ENCODE results near the gene FBXO10. TPM values are rescaled to one million over a fixed set of nuclear protein-coding genes. Genes with fewer than 3 reads are reported as not detected.

The FBXO10 gene
- total and polyA plus RNA-seq, 10 of the 15 experiments (the other 5 are each of a cell fraction or from before 2014, with no cell fraction given) = 1.6 to 17.2 (median 9.6) TPM

GRCh38 chr9:37596504-37596903 is 20.3 kb upstream of the FBXO10 start:
- 0% methylated on average over 2 of the region's 2 CpGs for WGBS (ENCODE audit: insufficient coverage, insufficient replicate concordance, low lambda C conversion rate, missing lambda C conversion rate)
- H3K27ac ChIP-seq (ENCODE audit: control insufficient read depth, insufficient read depth) = no peak overlapping the region
- no peaks in the 10 kb centered on the region for H4K20me1 ChIP-seq (ENCODE audit: control insufficient read depth, insufficient read depth)
- ATAC-seq (no peak), DNase-seq (ENCODE audit: low read depth, low spot score) (no peak), FAIRE-seq (no peak)
- no peaks in the 10 kb centered on the region for H3K4me1 ChIP-seq (ENCODE audit: control insufficient read depth, insufficient read depth, low read length)
- peaks cover 14% of the 10 kb centered on the region for H3K79me2 ChIP-seq (ENCODE audit: control insufficient read depth, insufficient read depth, low read length)
- SMC1A ChIA-PET (ENCODE audit: uncharacterized antibody, unreplicated experiment) = interaction anchor here (1.0 to 1.2 kb wide), 3 partner anchors 19 to 492 kb away, joined by 3 read pairs; no protein-coding TSS in a partner anchor
- CTCF ChIA-PET = interaction anchor here (0.7 to 3.3 kb wide), 4 partner anchors 13 to 133 kb away, joined by 3 to 6 read pairs (median 4); no protein-coding TSS in a partner anchor
- no peak for TF ChIP-seq HDAC2 (IDR thresholded peaks at IDR 0.05)
- TF ChIP-seq SMAD5 (IDR thresholded peaks at IDR 0.05; ENCODE audit: low read depth) = no peak
- TF ChIP-seq SIN3A (IDR thresholded peaks at IDR 0.05; ENCODE audit: low read depth, low read length) = no peak
- TF ChIP-seq MEF2B (IDR thresholded peaks at IDR 0.05; ENCODE audit: partially characterized antibody, poor library complexity, severe bottlenecking) = no peak
- TF ChIP-seq NR2F1 (conservative IDR thresholded peaks at IDR 0.05) = no peak
- TF ChIP-seq CEBPZ (IDR thresholded peaks at IDR 0.05; ENCODE audit: low read depth, low read length) = no peak
- no peak for TF ChIP-seq RELA (IDR thresholded peaks at IDR 0.05; ENCODE audit: borderline replicate concordance, partially characterized antibody)
- no peak for TF ChIP-seq PKNOX1 (IDR thresholded peaks at IDR 0.05)
- no peak for TF ChIP-seq KDM1A (IDR thresholded peaks at IDR 0.05; ENCODE audit: borderline replicate concordance)
- no peak for TF ChIP-seq FOXK2 (IDR thresholded peaks at IDR 0.05)
- no peak for TF ChIP-seq PML (IDR thresholded peaks at IDR 0.05; ENCODE audit: low read length)
- no TSS peak for BruUV-seq (replicated peaks)
- no peak overlapping the region for H3K4me3 ChIP-seq
- H3K36me3 ChIP-seq (ENCODE audit: control insufficient read depth in 2 of 2, insufficient read depth in 2 of 2, low read length in 1 of 2) = no peaks in the 10 kb centered on the region
- POLR2A ChIA-PET = interaction anchor here (0.6 to 1.3 kb wide), 3 partner anchors 22 to 766 kb away, joined by 3 to 5 read pairs (median 4); no protein-coding TSS in a partner anchor
- H2AFZ ChIP-seq (ENCODE audit: control insufficient read depth, low read depth, low read length) = no peak overlapping the region
- RAD21 ChIA-PET (ENCODE audit: unreplicated experiment) = no interaction called here
- H3K9ac ChIP-seq (ENCODE audit: control insufficient read depth, insufficient read depth, low read length) = no peak overlapping the region
- H3K4me2 ChIP-seq (ENCODE audit: control insufficient read depth, insufficient read depth) = no peak overlapping the region
- H3K9me3 ChIP-seq (replicated peaks; ENCODE audit: control insufficient read depth, insufficient read depth, low read length) = no peaks in the 10 kb centered on the region
- in situ Hi-C loops (cut with MboI) = no loop called here
- H3K27me3 ChIP-seq (replicated peaks in 1 of 2; ENCODE audit: control insufficient read depth in 2 of 2, insufficient read depth in 2 of 2, low read length in 1 of 2) = peaks cover 0 to 2% of the 10 kb centered on the region in 2 experiments; a peak in 1 of 4 replicates
- intact Hi-C loops (cut with micrococcal nuclease; ENCODE audit: unreplicated experiment) = loop anchor here (10.0 kb wide), 1 partner anchor 308 kb away; the partner anchor contains the start of gene SLC25A51
